H1 (cell line): Measurements from ENCODE around the gene ZNF775.

Experiments used
- CBX5 ChIP-seq: fragments of 300-800, 300-1000 bp; sonication (generic); IDR thresholded peaks from 2 replicates; pipeline ENCODE4 v1.7.1; 2016; ENCODE audit warnings: antibody characterized with exemption, low read length, low read depth
- EZH2 ChIP-seq: fragments of 200-600 bp; sonication (generic); IDR thresholded peaks from 2 replicates; pipeline ENCODE4 v1.7.1; 2012; ENCODE audit warnings: low read depth, mild to moderate bottlenecking, moderate library complexity, low read length, inconsistent platforms; ENCODE audit not compliant: severe bottlenecking
- JUN ChIP-seq: IDR thresholded peaks from 2 replicates; pipeline ENCODE4 v1.6.1; 2011; ENCODE audit warnings: low read depth, mild to moderate bottlenecking, improper control_type of control experiment, low read length
- PHF8 ChIP-seq: fragments of 200-600 bp; sonication (generic); conservative IDR thresholded peaks from 2 replicates; pipeline ENCODE4 v1.7.1; 2012; ENCODE audit warnings: low read depth, mild to moderate bottlenecking, inconsistent platforms, low read length, moderate library complexity
- POLR2A ChIP-seq, 2 experiments: IDR thresholded peaks; 1 replicate in 1 of 2; 2 replicates in 1 of 2; pipeline ENCODE4 v1.6.1; 2011; ENCODE audit warnings: low read depth in 2 of 2, low read length in 2 of 2, mild to moderate bottlenecking in 2 of 2; ENCODE audit errors: control extremely low read depth in 1 of 2
- POLR2AphosphoS5 ChIP-seq: IDR thresholded peaks from 2 replicates; pipeline ENCODE4 v1.6.1; 2011; ENCODE audit warnings: low read depth, low read length
- RAD21 ChIP-seq, 2 experiments: IDR thresholded peaks in 1 of 2; conservative IDR thresholded peaks in 1 of 2; 2 replicates each; pipeline ENCODE4 v1.6.1; 2011; ENCODE audit warnings: low read depth in 2 of 2, low read length in 2 of 2, improper control_type of control experiment in 1 of 2, inconsistent platforms in 1 of 2, mild to moderate bottlenecking in 1 of 2, moderate library complexity in 1 of 2
- SIN3A ChIP-seq, 2 experiments: IDR thresholded peaks in 1 of 2; conservative IDR thresholded peaks in 1 of 2; 2 replicates each; pipeline ENCODE4 v1.6.1; 2011 to 2012; ENCODE audit warnings: low read length in 2 of 2, improper control_type of control experiment in 1 of 2, low read depth in 1 of 2, mild to moderate bottlenecking in 1 of 2
- SRF ChIP-seq: IDR thresholded peaks from 2 replicates; pipeline ENCODE4 v1.6.1; 2011; ENCODE audit warnings: mild to moderate bottlenecking, low read depth, low read length, moderate library complexity
- TF ChIP-seq, protein P1 (sequence below), 3 experiments: IDR thresholded peaks; 1 replicate in 2 of 3; 2 replicates in 1 of 3; pipeline versions ENCODE4 v1.5.1 to v1.6.1; 2011; ENCODE audit warnings: low read length in 3 of 3, mild to moderate bottlenecking in 3 of 3, inconsistent platforms in 2 of 3, low read depth in 1 of 3, moderate library complexity in 1 of 3; ENCODE audit not compliant: insufficient read depth in 1 of 3; ENCODE audit errors: control extremely low read depth in 1 of 3
- TF ChIP-seq, protein P2 (sequence below): fragments of 300-600 bp; sonication (generic); IDR thresholded peaks from 2 replicates; pipeline ENCODE4 v1.7.1; 2012; ENCODE audit warnings: low read length, moderate library complexity, mild to moderate bottlenecking, inconsistent platforms; ENCODE audit not compliant: insufficient replicate concordance

DNA sequence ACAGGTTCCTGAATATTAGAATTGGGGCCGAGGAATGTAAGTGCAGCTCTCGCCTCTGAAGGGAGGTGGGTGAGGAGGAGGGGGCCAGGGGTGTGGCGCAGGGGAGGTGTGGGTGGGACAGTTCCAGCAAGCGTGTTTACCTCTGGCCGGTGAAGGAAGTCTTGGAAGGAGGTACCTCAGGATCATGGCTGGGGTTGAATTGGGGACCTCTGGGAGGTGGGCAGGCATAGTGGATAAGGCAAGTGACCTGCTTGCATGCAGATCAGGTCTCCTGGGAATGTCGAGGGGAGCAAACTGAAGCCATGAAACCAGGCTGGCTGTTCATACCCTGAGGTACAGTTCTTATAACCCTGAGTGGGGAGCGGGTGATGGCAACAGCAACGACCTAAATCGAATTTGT lies 2.0 kb downstream of the ZNF775 start:
- TF ChIP-seq, protein P1, sequence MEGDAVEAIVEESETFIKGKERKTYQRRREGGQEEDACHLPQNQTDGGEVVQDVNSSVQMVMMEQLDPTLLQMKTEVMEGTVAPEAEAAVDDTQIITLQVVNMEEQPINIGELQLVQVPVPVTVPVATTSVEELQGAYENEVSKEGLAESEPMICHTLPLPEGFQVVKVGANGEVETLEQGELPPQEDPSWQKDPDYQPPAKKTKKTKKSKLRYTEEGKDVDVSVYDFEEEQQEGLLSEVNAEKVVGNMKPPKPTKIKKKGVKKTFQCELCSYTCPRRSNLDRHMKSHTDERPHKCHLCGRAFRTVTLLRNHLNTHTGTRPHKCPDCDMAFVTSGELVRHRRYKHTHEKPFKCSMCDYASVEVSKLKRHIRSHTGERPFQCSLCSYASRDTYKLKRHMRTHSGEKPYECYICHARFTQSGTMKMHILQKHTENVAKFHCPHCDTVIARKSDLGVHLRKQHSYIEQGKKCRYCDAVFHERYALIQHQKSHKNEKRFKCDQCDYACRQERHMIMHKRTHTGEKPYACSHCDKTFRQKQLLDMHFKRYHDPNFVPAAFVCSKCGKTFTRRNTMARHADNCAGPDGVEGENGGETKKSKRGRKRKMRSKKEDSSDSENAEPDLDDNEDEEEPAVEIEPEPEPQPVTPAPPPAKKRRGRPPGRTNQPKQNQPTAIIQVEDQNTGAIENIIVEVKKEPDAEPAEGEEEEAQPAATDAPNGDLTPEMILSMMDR (IDR thresholded peaks at IDR 0.05; ENCODE audit: control extremely low read depth in 1 of 3, insufficient read depth in 1 of 3, low read depth in 1 of 3, low read length in 3 of 3): no peak
- TF ChIP-seq POLR2AphosphoS5 (no peak), POLR2A (IDR thresholded peaks at IDR 0.05; ENCODE audit: control extremely low read depth in 1 of 2, low read depth in 2 of 2, low read length in 2 of 2) (no peak), PHF8 (no peak), RAD21 (IDR thresholded peaks at IDR 0.05 in 1 of 2, conservative IDR thresholded peaks at IDR 0.05 in 1 of 2; ENCODE audit: low read depth in 2 of 2, low read length in 2 of 2) (no peak), SRF (no peak), SIN3A (conservative IDR thresholded peaks at IDR 0.05 in 1 of 2, IDR thresholded peaks at IDR 0.05 in 1 of 2; ENCODE audit: low read depth in 1 of 2, low read length in 2 of 2) (no peak), JUN (no peak), EZH2 (no peak), CBX5 (no peak)
- TF ChIP-seq, protein P2, sequence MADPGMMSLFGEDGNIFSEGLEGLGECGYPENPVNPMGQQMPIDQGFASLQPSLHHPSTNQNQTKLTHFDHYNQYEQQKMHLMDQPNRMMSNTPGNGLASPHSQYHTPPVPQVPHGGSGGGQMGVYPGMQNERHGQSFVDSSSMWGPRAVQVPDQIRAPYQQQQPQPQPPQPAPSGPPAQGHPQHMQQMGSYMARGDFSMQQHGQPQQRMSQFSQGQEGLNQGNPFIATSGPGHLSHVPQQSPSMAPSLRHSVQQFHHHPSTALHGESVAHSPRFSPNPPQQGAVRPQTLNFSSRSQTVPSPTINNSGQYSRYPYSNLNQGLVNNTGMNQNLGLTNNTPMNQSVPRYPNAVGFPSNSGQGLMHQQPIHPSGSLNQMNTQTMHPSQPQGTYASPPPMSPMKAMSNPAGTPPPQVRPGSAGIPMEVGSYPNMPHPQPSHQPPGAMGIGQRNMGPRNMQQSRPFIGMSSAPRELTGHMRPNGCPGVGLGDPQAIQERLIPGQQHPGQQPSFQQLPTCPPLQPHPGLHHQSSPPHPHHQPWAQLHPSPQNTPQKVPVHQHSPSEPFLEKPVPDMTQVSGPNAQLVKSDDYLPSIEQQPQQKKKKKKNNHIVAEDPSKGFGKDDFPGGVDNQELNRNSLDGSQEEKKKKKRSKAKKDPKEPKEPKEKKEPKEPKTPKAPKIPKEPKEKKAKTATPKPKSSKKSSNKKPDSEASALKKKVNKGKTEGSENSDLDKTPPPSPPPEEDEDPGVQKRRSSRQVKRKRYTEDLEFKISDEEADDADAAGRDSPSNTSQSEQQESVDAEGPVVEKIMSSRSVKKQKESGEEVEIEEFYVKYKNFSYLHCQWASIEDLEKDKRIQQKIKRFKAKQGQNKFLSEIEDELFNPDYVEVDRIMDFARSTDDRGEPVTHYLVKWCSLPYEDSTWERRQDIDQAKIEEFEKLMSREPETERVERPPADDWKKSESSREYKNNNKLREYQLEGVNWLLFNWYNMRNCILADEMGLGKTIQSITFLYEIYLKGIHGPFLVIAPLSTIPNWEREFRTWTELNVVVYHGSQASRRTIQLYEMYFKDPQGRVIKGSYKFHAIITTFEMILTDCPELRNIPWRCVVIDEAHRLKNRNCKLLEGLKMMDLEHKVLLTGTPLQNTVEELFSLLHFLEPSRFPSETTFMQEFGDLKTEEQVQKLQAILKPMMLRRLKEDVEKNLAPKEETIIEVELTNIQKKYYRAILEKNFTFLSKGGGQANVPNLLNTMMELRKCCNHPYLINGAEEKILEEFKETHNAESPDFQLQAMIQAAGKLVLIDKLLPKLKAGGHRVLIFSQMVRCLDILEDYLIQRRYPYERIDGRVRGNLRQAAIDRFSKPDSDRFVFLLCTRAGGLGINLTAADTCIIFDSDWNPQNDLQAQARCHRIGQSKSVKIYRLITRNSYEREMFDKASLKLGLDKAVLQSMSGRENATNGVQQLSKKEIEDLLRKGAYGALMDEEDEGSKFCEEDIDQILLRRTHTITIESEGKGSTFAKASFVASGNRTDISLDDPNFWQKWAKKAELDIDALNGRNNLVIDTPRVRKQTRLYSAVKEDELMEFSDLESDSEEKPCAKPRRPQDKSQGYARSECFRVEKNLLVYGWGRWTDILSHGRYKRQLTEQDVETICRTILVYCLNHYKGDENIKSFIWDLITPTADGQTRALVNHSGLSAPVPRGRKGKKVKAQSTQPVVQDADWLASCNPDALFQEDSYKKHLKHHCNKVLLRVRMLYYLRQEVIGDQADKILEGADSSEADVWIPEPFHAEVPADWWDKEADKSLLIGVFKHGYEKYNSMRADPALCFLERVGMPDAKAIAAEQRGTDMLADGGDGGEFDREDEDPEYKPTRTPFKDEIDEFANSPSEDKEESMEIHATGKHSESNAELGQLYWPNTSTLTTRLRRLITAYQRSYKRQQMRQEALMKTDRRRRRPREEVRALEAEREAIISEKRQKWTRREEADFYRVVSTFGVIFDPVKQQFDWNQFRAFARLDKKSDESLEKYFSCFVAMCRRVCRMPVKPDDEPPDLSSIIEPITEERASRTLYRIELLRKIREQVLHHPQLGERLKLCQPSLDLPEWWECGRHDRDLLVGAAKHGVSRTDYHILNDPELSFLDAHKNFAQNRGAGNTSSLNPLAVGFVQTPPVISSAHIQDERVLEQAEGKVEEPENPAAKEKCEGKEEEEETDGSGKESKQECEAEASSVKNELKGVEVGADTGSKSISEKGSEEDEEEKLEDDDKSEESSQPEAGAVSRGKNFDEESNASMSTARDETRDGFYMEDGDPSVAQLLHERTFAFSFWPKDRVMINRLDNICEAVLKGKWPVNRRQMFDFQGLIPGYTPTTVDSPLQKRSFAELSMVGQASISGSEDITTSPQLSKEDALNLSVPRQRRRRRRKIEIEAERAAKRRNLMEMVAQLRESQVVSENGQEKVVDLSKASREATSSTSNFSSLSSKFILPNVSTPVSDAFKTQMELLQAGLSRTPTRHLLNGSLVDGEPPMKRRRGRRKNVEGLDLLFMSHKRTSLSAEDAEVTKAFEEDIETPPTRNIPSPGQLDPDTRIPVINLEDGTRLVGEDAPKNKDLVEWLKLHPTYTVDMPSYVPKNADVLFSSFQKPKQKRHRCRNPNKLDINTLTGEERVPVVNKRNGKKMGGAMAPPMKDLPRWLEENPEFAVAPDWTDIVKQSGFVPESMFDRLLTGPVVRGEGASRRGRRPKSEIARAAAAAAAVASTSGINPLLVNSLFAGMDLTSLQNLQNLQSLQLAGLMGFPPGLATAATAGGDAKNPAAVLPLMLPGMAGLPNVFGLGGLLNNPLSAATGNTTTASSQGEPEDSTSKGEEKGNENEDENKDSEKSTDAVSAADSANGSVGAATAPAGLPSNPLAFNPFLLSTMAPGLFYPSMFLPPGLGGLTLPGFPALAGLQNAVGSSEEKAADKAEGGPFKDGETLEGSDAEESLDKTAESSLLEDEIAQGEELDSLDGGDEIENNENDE: no peak
